COLO668 (cell line): ENCODE results near the gene TLE2.

Source experiments
- DNase-seq: peaks from one replicate; lab custom pipeline; 2025; ENCODE audit not compliant: unreplicated experiment; lab: John Stamatoyannopoulos, UW

Gene TLE2

GRCh38 chr19:3029065-3029923, at the start of gene TLE2:
TLE2 (minus strand) TSS chr19:3029280; CDS start chr19:3028904, 376 bp downstream.
- DNase-seq = peak; percentile 29

DNA sequence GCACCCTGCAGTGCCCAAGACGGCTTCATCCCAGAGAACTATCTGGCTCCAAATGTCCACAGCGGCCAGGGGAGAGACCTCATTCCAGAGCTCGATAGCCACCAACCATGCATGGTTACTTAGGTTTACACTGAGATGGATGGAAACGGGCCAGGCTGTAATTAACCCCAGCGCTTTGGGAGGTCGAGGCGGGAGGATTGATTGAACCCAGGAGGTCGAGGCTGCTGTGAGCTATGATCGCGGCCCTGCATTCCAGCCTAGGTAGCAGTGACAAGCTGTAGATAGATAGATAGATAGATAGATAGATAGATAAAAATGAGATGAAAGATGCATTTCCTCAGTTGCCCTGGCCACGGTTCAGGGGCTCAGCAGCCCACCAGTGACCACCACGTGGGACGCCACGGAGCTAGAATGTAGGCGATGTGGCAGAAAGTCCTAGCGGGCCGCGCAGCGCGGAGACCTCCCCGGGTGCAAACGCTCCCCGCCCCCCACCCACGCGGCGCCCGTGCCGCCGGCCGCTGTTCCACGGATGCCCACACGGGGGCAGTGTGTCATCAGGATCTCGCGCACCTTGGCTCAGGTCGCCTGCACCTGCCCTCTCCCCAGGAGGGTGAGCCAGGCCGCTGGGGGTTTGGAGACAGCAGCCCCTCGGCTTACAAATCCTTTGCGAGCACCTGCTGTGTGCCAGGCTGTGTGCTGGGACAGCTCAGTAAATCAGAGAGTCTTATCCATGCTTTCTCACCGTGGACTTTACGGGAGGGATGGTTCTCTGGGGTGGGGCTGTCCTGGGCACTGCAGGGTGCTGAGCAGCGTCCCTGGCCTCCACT, 46.7 kb upstream of the TLE2 start:
- peak; percentile 74 for DNase-seq

GRCh38 chr19:3073931-3074595, 45.0 kb upstream of the TLE2 start:
- DNase-seq = no peak

DNA sequence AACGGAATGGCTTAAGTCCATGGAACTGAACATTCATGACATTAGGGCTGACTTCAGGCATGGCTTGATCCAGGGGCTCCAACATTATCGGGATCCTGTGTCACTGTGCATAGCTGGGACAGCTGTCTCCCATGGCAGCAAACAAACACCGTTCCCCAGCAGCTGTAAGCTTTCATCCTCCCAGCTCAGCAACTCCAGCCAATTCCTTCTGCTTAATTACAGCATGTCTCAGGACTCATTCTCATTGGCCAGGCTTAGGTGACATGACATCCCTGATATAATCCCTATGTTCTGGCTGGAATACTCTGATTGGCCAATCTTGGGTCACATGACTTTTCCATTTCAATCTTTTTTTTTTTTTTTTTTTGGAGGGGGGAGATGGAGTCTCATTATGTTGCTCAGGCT, 44.1 kb upstream of the TLE2 start:
- DNase-seq = peak; percentile 41

DNA sequence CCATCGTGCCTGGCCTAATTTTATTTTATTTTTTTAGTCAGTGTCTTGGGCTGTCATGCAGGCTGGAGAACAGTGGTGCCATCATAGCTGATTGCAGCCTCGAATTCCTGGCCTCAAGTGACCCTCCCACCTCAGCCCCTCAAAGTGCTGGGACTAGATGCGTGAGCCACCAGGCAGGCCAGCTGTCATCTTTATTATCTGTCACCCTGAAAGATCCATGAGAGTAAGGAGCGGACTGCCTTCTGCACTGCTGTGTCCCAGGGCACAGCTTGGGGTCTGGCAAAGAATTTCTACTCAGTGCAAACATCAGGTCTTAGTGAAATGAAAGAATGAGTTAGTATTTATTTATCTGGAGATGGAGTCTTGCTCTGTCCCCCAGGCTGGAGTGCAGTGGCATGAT, 42.7 kb upstream of the TLE2 start:
- no peak for DNase-seq

DNA sequence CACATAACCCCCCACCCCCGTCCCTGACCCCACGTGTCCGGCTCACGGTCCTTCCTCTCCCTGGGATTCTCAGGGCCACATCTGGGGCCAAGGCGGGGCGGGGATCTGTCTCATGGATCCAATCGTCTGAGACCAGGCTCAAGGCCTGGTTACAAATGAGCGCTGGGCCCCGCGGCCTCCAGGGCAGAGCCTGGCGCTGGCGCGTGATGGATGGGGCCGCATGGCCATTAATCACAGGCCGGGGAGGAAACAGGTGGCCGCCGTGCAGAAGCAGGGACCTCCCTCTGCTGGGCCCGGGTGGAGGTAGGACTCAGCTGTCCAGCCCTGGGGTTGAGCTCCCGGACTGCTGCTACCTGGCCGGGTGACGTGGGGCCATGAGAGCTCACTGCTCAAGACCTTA, 39.0 kb upstream of the TLE2 start:
- DNase-seq = peak; percentile 90

DNA sequence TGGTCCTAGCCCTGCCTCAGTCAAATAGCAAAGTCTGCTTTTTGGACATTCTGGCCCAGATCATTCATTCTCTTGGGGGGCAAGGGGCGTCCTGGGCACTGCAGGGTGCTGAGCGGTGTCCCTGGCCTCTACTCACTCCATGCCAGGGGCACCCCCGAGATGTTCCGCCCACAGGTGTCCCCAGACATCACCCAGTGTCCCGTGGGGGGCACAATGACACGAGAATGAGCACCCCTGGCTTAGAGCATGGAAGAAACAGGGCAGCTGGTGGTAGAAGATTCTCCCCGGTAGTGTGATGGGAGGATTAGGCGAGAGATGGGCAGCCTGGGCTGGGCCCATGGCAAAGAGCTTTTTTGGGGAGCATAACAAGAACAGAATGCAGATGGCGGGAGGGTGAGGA, 38.5 kb upstream of the TLE2 start:
- no peak for DNase-seq

DNA sequence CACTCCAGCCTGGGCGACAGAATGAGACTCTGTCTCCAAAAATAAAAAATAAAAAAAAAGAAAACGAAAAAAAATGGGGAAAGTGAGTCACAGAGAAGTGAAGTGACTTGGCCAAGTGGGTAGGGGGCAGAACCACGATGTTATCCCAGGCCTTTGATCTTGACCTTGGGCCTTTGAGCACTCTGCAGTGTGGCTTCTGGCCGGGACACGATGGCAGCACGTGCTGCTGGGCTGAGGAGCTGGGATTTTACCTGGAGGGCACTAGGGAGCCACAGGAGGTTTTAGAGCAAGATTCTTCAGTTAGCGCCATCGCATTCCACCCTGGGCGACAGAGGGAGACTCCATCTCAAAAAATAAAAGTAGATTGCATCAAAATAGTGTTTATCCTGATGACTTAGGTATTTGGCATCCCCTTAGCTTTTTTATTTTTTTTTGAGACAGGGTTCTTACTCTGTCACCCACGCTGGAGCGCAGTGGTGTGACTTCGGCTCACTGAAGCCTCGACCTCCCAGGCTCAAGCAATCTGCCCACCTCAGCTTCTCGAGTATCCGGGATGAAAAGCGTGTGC, 37.5 kb upstream of the TLE2 start:
- no peak for DNase-seq

GRCh38 chr19:3065675-3066357, 36.7 kb upstream of the TLE2 start:
- DNase-seq = peak; percentile 89

DNA sequence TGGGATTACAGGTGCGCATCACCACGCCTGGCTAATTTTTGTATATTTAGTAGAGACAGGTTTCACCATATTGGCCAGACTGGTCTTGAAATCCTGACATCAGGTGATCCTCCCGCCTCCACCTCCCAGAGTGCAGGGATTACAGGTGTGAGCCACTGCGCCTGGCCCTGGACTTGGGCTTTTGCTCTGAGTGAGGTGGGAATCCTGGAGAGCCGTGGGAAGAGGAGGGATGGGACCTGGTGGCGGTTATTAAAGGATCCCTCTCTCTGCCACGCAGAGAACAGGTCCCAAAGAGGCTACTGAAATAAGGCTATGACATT, 34.9 kb upstream of the TLE2 start:
- DNase-seq = no peak

DNA sequence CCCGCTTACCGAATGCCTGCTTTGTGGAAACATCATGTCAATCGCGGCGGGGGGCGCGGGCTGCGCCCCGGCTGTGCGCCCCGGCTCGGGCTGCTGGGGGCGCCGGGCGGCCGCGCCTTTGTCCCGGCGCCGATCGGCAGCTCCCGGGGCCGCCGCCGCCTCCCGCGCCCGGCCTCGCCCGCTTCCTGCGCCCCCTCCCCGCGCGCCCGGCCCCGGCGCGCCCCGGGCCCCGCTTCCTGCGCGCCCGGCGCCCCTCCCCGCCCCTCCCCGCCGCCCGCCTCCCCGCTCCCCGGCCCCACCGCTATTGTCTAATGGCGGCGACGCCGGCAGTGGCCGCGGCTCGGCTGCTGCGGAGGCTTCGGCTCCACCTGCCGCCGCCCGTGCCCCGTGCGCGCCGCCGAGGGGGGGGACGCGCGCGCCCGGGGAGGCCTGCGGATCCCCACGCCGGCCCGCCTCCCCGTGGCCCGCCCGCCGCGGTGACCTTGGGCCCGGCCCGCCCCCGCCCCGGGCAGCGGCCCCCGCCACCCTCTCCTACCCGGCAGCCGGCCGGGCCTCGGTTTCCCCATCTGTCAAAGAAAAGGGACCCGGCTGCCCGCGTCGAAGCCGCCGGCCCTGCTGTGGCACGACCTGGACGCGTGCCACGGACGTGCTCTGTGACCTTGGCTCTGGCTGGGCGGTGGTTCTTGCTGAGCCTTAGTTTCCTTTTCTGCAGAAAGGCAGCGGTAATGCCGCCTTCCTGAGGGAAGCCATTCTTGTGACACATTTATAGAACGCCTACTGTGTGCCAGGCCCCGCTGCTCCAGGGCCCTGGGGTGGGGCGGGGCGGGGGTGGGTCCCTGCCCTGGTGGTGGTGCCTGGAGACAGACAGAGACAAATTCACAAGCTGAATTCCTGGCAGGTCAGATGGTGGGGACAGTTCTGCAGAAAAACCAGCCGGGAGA, 33.4 kb upstream of the TLE2 start, which contains the start of gene TLE5:
TLE5 (minus strand) TSS at position 331 of the 941 bp plus-strand sequence; CDS start at position 36, 295 bp downstream.
- DNase-seq = peak; percentile 83

DNA sequence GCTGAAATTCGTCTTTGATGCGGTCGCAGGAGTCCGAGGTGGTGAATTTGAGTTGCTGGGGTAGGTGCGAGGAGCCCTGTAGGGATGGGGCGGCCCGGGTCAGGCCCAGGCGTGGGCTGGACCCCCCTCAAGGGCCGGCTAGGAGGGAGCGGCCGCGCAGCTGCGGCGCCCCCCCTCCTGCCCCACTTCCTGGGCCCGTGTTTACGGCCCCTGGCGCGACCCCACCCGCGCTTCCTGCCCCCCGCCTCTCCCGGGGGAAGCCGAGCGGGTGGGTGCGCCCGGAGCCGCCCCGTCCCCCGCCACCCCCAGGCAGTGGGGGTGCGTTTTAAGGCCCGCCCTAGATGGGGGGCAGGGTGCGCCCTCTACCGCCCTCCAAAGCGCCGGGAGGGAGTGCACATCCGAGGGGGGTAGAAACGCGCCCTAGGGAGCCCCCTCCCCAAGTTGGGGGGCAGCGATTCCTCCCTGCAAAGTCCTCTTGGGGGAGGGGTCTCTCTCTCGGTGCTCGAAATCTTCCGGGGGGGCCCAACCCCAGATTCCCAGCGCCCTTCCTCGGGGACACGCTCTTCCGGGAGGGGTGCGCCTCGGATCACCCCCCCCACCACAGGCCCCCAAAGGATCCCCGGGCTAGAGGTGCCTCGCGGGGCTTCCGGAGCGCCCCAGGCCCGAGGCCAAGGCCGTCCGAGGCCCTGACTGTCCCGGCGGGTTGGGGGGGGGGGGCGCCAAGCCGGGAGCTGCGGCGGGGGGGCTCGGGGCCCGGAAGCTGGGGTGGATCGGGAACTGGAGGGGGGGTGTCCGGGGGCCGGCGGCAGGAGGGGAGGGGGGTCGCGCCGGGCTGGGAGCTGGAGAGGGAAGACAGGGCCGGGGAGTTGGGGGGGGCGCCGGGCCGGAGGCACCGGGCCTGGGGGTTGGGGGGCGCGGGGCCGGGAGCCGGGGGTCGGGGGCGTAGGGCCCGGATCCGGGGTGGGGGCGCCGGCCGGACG, 32.4 kb upstream of the TLE2 start:
- peak; percentile 41 for DNase-seq

GRCh38 chr19:3060857-3061181, 31.7 kb upstream of the TLE2 start:
- no peak for DNase-seq

DNA sequence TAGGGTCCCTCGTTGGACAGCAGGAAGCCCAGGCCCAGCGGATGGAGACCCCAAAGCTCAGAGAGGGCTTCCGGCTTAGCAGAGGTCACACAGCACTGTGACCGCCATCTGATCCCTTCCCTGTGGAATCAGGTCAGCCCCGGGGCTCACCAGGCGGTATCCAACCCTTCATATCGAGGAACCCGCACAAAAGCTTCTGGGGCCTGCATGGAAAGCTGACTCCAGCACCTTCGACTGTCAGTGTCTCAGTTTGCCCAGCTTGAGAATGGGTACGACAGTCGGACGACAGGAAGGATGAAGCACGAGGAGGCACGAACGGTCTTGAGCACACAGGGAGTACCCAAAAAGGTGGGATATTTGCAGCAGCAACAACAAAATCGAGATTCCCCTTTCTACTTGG, 30.6 kb upstream of the TLE2 start:
- DNase-seq = no peak

DNA sequence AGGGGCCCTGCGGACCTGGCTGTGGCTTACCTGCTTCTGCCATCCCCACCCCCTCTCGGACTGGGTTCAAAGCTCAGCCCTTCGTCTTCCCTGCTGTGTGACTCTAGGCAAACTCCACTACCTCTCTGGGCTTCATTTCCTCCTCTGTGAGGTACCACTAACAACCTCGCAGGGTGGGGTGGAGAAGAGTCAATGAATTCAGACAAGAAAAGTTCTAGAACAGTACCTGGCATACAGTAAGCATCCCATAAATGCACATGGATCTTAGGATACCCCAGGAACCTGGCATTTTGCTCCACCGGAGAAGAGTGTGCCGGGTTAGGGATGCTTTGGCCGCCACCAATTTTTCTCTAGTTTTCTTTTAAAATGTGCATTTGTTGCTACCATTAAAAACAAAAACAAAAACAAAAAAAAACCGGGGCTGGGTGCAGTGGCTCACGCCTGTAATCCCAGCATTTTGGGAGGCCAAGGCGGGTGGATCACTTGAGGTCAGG, 29.8 kb upstream of the TLE2 start:
- DNase-seq = no peak

GRCh38 chr19:3058009-3058820, 29.1 kb upstream of the TLE2 start:
- no peak for DNase-seq

DNA sequence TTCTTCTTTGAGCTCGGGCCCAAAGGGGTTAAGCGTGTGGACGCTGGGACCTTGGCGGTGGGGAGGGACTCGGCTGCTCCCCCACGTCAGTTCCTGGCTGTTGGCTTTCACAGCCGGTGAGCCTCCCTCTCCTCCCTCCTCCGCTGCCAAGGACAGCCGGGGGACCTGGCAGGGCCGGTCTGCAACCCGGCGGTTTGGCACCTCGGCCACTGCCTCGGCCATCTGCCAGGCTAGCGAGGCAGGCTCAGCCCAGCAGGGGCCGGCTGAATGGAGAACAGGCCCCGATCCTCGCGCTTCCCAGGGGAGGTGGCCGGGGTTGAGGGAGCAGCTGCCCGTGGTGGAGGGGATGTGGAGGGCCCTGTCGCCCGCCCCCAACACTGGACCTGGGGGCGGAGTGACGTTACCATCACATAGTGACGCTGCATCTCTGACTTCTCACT, 28.2 kb upstream of the TLE2 start:
- DNase-seq = no peak
